C1 segment of cervical spinal cord (tissue), 14 donors: ENCODE results near the gene SNX3.
A peak's percentile ranks its signal among the peaks of the same experiment; 100 is the strongest.
"Not testable (repeated sequence)": the region's sequence is repeated elsewhere in the genome, so short reads cannot be mapped to it uniquely, and the experiment has no call there.

Source experiments
- DNase-seq, 14 donors: peaks; one replicate each; lab custom pipeline; 2025; lab: John Stamatoyannopoulos, UW

Gene SNX3

DNA sequence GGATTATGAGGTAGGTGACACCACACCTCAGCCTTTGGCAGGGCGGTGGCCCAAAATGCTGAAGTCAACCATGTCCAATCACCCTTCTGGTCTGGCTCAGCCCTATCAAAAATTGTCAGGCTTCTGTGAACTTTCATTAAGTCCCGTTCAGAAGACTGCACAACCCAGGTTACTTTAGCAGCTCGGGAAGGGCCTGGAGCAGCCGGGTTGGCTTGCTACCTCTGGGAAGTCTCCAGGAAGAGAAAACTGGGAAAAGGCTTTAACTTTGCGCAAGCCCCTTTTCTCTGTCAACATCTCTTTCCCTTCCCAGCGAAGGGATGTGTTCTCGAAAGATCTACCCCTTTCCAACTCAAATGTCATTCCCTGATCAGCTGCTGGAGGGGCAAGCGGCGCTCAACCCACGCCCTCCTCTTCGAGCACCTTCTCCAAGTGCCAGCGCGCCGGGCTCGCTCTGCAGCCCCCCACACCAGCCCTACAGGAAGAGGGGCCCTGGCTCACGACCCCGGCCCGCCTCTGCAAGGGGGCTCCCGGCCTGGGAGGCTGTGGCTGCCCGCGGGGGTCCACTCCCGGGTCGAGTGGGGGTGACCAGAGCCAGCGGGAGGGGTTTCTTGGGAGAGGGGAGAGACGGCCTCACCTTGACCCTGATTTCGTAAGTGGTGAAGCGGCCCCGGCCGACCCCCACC is 573 bp downstream of the SNX3 start:
- DNase-seq, result peak in 12 of 14 donors; percentile 24 to 84 (median 72)

DNA sequence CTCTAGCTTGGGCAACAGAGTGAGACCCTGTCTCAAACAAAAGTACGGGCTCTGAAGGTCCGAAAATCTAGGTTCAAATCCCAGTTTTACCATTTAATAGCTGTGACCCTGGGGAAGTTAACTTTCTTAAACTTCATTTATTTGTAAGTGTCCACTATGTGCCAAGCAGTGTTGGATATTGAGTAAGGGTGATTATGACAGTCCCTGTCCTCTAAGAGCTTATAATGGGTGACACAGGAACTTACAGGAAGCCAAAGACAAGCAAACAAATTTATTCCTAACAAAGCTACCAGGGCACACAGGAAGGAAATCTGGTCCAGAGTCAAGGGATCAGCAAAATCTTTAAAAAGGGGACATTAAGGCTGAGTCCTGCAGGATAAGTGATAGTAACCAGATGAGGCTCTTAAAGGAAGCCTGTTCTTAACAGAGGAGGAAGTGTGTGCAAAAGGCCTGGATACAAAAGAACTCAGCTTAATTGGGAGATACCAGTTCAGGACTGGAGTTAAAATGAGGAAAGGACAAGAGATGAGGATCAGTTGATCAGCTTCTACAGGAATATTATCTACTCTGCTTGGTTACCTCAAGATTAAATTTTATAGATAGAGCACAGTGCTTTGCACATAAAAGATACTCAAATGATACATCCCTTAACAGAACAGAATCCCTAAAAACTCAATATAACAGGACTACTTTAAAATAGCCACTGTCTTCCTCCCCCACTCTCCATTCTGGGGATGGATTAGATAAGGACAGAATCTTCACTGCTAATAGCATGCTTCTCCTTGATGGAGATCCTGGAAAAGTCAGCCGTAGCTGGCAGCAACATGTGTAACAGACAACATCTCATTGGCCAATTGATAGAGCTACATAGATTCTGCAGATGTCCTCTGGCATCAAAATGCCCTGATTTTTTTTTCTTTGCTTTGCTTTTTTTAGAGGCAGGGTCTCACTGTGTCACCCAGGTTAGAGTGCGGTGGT is 6.1 kb downstream of the SNX3 start:
- no peak for DNase-seq

DNA sequence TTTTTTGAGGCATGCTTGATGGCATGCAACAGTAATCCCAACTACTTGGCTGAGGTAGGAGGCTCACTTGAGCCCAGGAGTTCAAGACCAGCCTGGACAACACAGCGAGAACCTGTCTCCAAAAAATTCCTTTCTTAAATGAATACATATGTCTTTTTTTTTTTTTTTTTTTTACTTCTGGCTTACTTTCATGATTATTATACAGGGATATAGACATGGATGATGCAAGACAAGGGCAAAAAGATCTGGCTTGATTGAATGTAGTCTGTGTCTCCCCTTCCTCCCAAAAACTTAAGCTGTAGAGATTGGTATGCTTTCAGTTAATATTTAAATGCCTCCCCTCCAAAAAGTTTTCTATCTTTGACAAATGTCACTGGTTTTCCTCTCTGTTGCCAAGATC is 7.6 kb downstream of the SNX3 start:
- no peak for DNase-seq

DNA sequence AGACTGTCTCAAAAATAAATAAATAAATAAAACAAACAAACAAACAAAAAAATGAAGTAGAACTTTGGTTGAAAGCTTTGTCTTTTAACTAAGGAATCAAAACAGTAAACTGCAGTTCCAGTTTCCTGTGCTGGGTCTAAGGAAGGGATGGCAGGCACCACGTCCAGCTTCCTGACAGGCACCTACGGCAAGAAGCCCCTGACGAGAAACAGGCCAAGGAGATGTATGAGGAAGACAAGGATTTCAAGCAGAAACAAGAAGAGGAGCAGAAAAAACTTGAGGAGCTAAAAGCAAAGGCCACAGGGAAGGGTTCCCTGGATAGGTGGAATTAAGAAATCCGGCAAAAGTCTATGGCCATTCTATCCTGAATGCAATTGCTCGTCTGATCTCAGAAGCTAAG is 8.8 kb downstream of the SNX3 start:
- DNase-seq, result no peak

GRCh38 chr6:108251252-108251651 is 9.6 kb downstream of the SNX3 start:
- DNase-seq, result no peak

GRCh38 chr6:108250240-108250866 is 10.5 kb downstream of the SNX3 start:
- DNase-seq, result no peak

DNA sequence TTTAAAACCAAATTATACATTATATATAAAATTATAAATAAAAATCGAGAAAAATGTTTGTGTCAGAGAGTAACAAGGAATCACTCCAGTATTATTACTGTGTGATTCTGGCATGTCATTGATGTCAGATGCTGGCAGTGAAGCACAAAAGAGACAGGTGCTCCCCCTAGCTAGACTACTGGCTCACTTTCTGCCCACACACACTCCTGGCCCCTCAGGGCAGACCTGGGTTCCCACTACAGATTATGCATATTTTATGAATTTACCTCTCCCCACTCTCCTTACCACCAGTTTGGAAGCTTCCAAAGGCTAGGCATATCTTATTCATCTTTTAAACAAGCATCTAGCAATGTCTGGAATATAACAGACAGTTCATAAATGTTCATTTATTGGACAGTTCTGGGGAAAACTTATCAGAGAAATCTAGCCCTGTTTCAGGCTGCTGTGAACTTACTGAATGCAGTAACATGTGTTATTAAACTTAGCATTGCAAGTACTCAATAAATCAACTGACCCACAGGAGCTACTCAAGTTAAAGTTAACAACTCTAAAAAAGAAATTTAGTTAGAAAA is 12.8 kb downstream of the SNX3 start:
- no peak for DNase-seq

DNA sequence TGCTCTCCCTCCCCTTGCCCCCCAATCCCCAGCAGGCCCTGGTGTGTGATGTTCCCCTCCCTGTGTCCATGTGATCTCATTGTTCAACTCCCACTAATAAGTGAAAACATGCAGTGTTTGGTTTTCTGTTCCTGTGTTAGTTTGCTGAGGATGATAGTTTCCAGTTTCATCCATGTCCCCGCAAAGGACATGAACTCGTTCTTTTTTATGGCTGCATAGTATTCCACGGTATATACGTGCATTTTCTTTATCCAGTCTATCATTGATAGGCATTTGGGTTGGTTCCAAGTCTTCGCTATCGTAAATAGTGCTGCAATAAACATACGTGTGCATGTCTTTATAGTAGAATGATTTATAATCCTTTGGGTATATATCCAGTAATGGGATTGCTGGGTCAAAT is 15.7 kb downstream of the SNX3 start:
- DNase-seq, result not testable (repeated sequence)

GRCh38 chr6:108243836-108244235 is 17.0 kb downstream of the SNX3 start:
- no peak for DNase-seq

DNA sequence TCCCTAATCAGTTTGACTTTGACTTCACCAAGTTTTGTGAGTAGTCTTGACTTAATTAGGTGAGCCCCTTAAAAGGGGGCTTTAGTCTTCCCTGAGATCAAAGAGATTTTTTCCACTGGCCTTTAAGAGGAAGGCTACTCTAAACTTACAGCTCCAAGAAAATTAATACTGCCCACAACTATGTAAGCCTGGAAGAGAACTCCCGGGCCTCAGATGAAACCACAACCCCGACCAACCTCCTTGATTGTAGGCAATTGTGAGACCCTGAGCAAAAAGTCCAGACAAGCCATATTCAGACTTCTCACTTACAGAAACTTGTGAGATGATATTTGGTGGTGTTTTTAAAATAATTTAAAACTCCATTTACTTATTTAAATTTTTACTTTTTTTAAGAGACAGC is 18.1 kb downstream of the SNX3 start:
- DNase-seq, result no peak

DNA sequence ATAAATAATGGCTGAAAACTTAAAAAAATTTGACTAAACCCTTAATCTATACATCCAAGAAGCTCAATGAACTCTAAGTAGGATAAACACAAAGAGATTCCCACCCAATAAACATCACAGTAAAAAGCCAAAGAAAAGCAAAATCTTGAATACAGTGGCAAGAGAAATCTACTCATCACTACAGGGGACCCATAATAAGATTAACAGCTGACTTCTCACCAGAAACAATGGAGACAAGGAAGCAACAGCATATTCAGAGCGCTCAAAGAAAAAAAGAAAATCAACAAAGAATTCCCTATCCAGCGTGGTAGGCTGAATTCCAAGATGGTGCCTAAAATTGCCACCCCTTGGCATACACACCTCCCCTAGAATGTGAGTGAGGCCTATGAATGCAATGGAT is 18.6 kb downstream of the SNX3 start:
- no peak for DNase-seq

DNA sequence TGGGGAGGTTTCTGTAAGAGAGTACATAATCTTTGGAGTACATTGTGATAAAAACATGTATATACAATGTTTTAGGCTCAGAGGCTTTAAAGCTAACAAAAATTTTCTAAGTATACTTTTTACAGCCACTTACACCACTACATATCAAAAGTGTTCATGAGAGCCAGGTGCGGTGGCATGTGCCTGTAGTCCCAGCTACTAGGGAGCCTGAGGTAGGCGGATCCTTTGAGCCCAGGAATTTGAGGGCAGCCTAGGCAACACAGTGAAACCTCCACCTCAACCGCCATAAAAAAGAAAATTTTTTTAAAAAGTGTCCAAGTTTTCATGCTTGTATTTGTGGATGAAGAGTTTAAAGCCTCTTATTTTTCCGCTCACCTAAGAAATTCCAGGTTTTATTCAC is 22.5 kb downstream of the SNX3 start:
- DNase-seq, result no peak

- DNase-seq, result no peak
Measured at GRCh38 chr6:108236791-108237190, 24.0 kb downstream of the SNX3 start.

DNA sequence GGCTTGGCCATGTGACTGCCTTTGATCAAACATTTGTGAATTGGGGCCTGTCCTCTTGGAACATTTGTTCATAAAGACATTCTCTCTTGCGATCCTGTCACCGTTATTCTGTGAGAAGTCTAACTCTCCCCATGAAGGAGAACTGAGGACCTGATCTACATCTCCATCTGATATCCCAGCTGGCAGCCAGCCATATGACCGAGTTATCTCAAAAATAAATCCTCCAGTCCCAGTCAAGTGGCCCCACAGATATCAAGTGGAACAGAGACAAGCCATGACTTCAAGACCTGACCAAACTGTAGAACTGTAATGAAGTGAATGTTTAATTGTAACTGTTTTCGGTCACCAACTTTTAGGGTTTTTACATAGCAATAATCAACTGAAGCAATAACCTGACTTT is 25.7 kb downstream of the SNX3 start:
- no peak for DNase-seq

DNA sequence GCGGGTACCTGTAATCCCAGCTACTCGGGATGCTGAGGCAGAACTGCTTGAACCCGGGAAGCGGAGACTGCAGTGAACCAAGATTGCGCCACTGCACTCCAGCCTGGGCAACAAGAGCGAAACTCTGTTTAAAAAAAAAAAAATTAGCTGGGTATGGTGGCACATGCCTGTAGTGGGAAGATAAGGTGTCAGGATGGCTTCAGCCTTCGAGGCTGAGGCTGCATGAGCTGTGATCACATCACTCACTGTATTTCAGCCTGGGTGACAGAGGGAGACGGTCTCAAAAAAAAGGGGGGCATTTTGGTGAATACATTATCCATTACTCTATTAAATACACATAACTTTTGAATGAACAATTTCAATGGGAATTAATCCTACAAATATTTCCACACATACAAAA is 32.4 kb downstream of the SNX3 start:
- no peak for DNase-seq

DNA sequence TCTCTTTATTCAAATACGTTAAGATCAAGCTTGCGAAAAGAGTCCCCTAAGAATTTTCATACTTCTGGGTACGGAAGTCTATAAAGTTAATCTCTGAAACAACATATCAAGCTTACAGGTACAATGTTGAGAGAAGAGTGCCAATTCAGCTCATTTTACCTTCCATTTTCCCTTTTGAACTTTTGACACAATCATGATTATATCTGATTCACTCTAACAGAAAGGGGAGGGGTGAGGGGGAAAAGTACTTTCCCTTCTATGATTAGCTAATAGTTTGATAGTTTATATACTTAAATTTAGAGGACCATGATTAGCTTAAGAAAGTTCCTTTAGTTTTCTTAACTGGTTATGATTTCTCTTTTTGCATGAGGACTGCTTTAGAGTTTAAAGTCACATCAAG is 33.5 kb downstream of the SNX3 start:
- DNase-seq, result no peak

GRCh38 chr6:108222504-108222903 is 38.3 kb downstream of the SNX3 start:
- DNase-seq, result no peak

DNA sequence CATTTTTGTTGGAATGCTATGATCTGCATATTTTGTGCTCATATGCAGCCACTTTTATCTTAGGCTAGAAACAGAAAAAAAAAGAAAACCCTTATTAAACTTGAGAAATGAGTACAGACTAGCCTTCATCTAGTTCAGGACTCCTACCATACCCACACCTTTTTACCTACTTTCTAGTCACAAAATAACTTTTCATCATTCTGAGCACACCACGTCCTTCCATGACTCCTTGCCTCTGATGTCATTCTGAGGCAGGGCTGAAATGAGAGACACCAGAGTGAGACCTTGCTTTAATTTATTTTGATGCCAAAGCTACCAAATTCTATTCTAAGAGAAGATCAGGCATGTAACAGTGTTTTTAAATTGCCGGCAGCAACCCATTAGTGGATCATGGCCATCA is 38.8 kb downstream of the SNX3 start:
- DNase-seq, result no peak

DNA sequence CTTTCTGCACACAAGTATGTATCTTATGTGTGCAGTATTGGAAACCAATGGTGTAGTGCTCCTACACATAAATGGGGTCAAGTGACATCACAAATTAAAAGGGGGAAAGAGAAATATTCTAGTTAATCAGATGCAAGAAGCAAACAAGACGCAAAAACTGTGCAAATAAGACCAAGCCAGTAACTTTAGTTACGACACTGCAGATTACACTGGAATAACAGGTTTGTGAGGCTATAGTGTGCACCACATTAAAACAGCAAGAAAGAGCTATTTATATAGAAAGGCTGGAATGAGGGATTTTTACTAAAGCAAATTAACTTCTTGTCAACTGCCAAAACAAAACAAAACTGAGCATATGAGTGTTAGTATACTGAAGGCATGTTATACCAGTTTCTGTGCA is 49.2 kb downstream of the SNX3 start:
- no peak for DNase-seq

DNA sequence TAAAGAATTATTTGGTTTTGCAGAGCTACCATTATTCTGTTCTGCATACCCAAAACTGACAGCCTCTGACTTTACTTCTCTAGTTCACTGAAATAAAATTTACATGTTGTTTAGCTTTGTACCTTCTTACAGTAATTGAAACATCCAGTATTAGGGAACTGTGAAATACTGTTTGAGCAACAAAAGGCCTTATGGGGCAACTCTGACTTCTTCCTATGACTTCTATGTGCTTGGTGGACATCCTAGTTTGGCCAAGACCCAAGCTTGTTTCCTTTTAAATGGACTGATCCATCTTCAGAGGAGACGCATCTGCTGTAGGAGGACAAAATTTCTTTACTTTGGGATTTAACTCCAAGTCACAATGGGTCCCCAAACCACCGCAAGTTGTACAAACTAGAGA is 50.3 kb downstream of the SNX3 start:
- DNase-seq, result no peak

- no peak for DNase-seq
Measured at GRCh38 chr6:108209738-108210137, 51.1 kb downstream of the SNX3 start.

DNA sequence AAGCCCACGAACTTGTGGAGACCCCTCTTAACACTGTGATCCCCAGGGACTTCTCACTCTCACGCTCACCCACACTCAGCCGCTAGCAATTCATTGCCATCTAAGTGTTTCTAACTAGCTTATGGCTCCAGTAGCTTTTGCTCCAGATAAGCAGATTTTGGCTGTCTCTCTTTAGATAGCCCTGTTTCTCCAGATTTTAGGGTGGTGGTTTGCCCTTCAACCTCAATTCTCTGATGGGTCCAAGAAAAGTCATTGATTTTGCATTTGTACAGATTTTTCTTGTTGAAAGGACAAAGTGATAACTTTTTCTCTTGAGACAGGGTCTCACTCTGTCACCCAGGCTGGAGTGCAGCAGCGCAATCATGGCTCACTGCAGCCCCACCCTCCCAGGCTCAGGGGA is 53.8 kb downstream of the SNX3 start:
- no peak for DNase-seq
